Astrocyte of the spinal cord (primary cell): ENCODE data around the gene RABGAP1.

ENCODE experiments used
- DNase-seq: peaks from one replicate; pipeline ENCODE4 v3.0.0; 2011; ENCODE audit warnings: low read depth, low spot score
- H3K4me3 ChIP-seq: 2 replicates; pipeline ENCODE4 v1.5.1; 2011; ENCODE audit warnings: low read depth, mild to moderate bottlenecking, low read length, moderate library complexity
- in situ Hi-C: cut with HindIII; loops from 2 replicates; pipeline ENCODE4 v1.10.0; 2017; ENCODE audit warnings: low sequenced_read_pairs
- TF ChIP-seq, protein P1 (sequence below): IDR thresholded peaks from 2 replicates; pipeline ENCODE4 v1.5.1; 2012; ENCODE audit warnings: low read depth, mild to moderate bottlenecking, low read length, inconsistent platforms

The RABGAP1 gene

DNA sequence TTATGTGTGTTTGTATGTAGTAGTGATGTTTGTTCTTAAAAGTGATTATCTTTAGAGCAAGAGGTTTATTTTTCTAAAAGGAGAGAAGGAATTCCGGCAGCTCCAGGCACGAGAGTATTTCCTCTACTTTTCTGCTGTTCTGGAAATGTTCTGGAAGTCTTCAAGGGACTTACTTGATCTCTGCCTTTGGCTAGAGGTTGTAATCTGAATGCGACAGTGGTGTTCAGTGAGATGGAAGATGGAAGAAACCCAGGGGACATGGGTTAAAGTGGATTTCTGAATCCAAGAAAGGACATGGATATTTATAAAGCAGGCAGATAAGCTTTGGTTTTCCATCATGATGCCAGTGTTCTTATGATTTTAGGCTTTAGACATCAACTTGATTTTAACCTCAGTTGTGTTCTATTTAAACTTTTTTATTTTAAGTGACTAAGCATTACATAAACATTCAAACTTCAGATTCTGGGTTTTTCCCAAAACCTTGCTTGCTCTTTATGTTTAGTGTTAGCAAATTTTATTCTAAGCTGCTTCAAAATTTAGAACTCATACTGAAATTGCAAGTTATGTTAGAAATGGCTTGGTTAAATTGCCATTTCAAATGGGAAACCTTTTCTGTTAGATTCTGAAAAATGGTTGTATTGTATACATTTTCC is 96.2 kb downstream of the RABGAP1 start:
- no peak for DNase-seq
- in situ Hi-C loops: no loop called here
- TF ChIP-seq, protein P1, sequence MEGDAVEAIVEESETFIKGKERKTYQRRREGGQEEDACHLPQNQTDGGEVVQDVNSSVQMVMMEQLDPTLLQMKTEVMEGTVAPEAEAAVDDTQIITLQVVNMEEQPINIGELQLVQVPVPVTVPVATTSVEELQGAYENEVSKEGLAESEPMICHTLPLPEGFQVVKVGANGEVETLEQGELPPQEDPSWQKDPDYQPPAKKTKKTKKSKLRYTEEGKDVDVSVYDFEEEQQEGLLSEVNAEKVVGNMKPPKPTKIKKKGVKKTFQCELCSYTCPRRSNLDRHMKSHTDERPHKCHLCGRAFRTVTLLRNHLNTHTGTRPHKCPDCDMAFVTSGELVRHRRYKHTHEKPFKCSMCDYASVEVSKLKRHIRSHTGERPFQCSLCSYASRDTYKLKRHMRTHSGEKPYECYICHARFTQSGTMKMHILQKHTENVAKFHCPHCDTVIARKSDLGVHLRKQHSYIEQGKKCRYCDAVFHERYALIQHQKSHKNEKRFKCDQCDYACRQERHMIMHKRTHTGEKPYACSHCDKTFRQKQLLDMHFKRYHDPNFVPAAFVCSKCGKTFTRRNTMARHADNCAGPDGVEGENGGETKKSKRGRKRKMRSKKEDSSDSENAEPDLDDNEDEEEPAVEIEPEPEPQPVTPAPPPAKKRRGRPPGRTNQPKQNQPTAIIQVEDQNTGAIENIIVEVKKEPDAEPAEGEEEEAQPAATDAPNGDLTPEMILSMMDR: no peak
- no peak overlapping the region for H3K4me3 ChIP-seq

DNA sequence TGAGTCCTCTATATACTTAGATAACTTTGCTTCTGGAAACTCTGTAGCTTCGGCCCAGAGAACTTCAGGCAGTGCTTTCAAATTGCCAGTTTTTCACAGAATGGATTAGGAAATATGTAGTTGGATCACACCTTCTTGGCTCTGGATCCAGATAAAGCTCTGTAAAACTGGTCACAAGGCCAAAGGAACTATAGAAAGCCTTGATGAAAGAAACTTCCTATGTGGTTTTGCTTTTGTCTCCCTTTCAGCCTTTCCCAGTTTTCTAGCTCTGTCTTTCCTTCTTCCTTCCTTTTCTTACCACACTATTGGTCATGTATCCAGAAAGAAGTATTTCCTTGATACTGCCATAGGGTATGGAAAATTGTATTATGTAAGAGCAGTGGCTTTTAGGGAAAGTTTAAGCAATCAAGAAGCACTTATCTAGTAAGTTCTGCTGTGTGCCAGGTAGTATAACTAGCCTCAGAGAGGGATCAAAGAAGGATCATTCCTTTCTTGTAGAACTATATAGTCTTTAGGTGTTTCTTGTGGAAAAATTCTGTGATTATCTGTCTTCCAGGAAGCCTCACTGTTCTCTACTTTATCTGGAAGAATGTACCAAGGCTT is 98.9 kb downstream of the RABGAP1 start:
- in situ Hi-C loops: no loop called here
- H3K4me3 ChIP-seq: no peak overlapping the region
- TF ChIP-seq, protein P1: no peak
- no peak for DNase-seq

DNA sequence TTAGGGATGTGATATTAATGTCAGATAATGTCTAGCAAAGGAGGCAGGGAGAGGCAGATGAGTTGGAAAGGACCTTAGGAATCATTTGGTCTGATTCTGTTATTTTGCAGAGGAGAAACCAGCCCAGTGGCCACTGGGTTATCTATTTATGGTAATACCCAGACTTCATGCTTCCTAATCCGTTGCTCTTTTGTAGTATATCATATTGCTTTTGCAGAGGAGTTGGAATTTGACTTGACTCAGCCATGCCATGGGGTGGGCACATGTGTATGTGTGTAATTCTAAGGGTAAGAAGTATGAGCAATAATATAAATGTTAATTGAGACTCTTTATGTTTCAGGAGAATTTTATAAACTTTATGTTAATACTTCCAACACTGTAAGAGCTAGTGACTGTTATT is 100.0 kb downstream of the RABGAP1 start:
- H3K4me3 ChIP-seq: no peak overlapping the region
- no peak for DNase-seq
- in situ Hi-C loops: no loop called here
- TF ChIP-seq, protein P1: no peak

DNA sequence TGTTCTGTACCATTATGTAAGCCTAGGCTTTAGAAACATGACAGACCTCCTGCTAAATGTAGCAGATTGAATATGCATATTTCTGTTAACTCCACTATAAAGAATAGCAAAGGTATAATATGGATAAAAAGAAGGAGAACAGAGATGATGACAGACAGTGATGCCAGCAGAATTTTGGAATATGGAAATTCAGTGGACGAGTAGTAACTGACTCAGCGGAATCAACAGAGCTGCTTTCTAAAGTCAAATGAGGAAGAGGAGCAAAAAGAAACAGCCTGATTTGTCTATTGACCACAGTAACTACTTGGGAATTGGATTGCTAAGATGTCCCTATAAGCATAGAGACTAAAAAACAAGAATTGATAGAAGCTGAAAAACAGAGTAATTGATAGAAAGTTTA is 100.7 kb downstream of the RABGAP1 start:
- DNase-seq: no peak
- TF ChIP-seq, protein P1: no peak
- H3K4me3 ChIP-seq: no peak overlapping the region
- in situ Hi-C loops: no loop called here

DNA sequence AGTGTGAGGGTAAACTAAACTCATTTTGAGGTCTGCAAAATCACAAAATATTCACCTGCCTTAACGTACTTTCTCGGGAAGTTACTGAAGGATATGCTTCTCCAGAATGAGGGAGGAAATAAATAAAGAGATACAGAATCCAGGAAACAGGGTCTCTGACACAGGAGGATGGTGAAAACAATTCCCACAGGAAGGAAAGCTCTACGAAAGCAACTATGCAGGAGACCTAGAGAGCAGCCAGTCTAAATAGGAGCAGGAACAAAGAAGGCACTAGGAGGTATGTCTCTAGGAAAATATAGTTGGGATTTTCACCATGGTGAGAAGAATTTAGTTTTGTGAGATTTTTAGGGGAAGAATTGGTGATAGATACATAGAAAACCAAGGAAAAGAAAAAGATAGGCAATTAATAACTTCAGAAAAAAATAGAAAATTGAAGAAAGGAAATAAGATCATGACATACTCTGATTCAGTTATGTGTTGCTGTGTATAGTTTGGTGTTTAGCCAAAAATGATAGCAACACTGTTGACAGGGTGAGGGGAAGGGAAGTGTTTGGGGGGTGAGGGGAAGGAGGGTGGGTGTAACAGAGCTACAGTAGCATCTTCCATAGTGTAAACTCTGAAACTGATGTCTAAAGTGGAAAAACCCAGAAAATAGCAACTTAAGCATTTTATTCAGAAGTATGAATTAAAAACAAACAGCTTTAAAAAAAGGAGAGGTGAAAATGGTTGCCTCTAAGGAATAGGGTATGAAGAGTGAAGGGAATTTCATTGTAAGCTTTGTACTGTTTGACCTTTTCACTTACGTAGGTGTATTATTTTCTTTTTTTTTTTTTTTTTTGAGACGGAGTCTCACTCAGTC is 102.5 kb downstream of the RABGAP1 start:
- in situ Hi-C loops: no loop called here
- no peak for DNase-seq
- H3K4me3 ChIP-seq: no peak overlapping the region
- TF ChIP-seq, protein P1: no peak

DNA sequence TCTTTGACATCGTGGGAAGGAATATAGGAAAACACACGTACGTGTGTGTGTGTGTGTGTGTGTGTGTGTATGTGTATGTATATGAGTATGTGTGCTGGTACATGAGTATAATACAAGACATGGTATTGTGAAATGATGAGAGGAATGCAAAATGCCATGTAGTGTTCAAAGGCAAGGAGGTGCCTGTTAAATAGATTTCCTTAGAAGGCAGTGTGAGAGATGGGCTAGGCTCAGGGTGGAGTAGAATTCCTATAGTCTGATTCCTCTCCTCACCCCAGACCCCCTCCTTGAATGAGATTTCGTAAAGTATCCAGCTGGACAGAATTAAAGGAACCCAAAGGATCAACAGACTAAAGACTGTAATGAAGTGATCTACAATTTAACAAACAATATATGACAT is 103.8 kb downstream of the RABGAP1 start:
- TF ChIP-seq, protein P1: no peak
- H3K4me3 ChIP-seq: no peak overlapping the region
- DNase-seq: no peak
- in situ Hi-C loops: no loop called here
